HEK293 (cell line): Measurements from ENCODE around the gene CBY2.
"Not testable (repeated sequence)": the region's sequence is repeated elsewhere in the genome, so short reads cannot be mapped to it uniquely, and the experiment has no call there.

Source experiments
- HOXD13 ChIP-seq: sonication (generic); formaldehyde crosslinking; IDR thresholded peaks from 2 replicates; pipeline ENCODE4 v1.8.0; 2022; ENCODE audit warnings: missing genetic modification reagents, borderline replicate concordance
- TF ChIP-seq, protein P1 (sequence below): fragments of 450-650 bp; formaldehyde crosslinking; IDR thresholded peaks from 2 replicates; pipeline ENCODE4 v1.5.1; 2016; ENCODE audit warnings: missing biosample characterization, missing genetic modification characterization

DNA sequence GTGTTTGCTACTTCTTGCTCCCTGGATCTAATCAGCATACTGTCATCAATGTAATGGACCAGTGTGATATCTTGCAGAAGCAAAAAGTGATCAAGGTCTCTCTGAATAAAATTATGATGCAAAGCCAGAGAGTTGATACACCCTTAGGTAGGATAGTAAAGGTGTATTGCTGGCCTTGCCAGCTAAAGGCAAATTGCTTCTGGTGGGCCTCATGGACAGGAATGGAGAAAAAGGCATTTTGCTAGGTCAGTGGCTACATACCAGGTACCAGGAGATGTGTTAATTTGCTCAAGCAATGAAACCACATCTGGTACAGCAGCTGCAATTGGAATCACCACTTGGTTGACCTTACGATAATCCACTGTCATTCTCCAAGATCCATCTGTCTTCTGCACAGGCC lies 54.4 kb downstream of the CBY2 start:
- TF ChIP-seq, protein P1, sequence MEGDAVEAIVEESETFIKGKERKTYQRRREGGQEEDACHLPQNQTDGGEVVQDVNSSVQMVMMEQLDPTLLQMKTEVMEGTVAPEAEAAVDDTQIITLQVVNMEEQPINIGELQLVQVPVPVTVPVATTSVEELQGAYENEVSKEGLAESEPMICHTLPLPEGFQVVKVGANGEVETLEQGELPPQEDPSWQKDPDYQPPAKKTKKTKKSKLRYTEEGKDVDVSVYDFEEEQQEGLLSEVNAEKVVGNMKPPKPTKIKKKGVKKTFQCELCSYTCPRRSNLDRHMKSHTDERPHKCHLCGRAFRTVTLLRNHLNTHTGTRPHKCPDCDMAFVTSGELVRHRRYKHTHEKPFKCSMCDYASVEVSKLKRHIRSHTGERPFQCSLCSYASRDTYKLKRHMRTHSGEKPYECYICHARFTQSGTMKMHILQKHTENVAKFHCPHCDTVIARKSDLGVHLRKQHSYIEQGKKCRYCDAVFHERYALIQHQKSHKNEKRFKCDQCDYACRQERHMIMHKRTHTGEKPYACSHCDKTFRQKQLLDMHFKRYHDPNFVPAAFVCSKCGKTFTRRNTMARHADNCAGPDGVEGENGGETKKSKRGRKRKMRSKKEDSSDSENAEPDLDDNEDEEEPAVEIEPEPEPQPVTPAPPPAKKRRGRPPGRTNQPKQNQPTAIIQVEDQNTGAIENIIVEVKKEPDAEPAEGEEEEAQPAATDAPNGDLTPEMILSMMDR, result not testable (repeated sequence)
- not testable (repeated sequence) for TF ChIP-seq HOXD13 (CRISPR knock-in tag)
